Activated T-helper 2 cell treated with anti-CD3 and anti-CD28 coated beads, Interferon-gamma antibody, Interleukin-2, Interleukin-4, amounts not matched to agents 10 μg/mL and 5 μg/mL and 100 μg/mL, durations not matched to agents 14 hours and 24 hours and 36 hours (primary cell): ENCODE results near the gene BCHE. TPM values are rescaled to one million over a fixed set of nuclear protein-coding genes. Genes with fewer than 3 reads are reported as not detected.

ENCODE experiments used
- DNase-seq: peaks from one replicate; pipeline ENCODE4 v3.0.0; 2021; ENCODE audit warnings: low spot score
- H3K27ac Mint-ChIP-seq: one replicate; pipeline ENCODE4 v1.8.0; 2021; ENCODE audit warnings: mixed read lengths
- H3K27me3 Mint-ChIP-seq: one replicate; pipeline ENCODE4 v1.8.0; 2021; ENCODE audit warnings: low read depth, mixed read lengths
- H3K36me3 Mint-ChIP-seq: one replicate; pipeline ENCODE4 v1.8.0; 2021; ENCODE audit warnings: low read depth, mixed read lengths
- H3K4me1 Mint-ChIP-seq: one replicate; pipeline ENCODE4 v1.8.0; 2021; ENCODE audit warnings: low read depth, mixed read lengths
- H3K4me3 Mint-ChIP-seq: one replicate; pipeline ENCODE4 v1.8.0; 2021; ENCODE audit warnings: low read depth, mild to moderate bottlenecking, moderate library complexity, mixed read lengths
- H3K9me3 Mint-ChIP-seq: one replicate; pipeline ENCODE4 v1.8.0; 2021; ENCODE audit warnings: mixed read lengths
- intact Hi-C: fragments of 100-400 bp; cut with micrococcal nuclease; formaldehyde crosslinking; loops from one replicate; pipeline ENCODE4 v1.15.1; 2023
- total RNA-seq: library from RNA; stranded (reverse); gene quantifications from 2 replicates; pipeline ENCODE4 v1.2.3, GENCODE V29; 2022

The BCHE gene
- total RNA-seq, 1 donor from 2014 or later = not detected

- DNase-seq = no peak
- H3K4me1 Mint-ChIP-seq = no peaks in the 10 kb centered on the region
- no peak overlapping the region for H3K4me3 Mint-ChIP-seq
- H3K27me3 Mint-ChIP-seq = no peaks in the 10 kb centered on the region
- no peak overlapping the region for H3K27ac Mint-ChIP-seq
- H3K9me3 Mint-ChIP-seq = peaks cover 23% of the 10 kb centered on the region
- H3K36me3 Mint-ChIP-seq = no peaks in the 10 kb centered on the region
- intact Hi-C loops = no loop called here
These were observed 68.5 kb downstream of the BCHE start for GRCh38 chr3:165768680-165769079.

GRCh38 chr3:165759041-165759440 is 78.2 kb downstream of the BCHE start:
- DNase-seq = no peak
- no peak overlapping the region for H3K27ac Mint-ChIP-seq
- intact Hi-C loops = no loop called here
- H3K4me3 Mint-ChIP-seq = no peak overlapping the region
- no peaks in the 10 kb centered on the region for H3K36me3 Mint-ChIP-seq
- peaks cover 8% of the 10 kb centered on the region for H3K9me3 Mint-ChIP-seq
- no peaks in the 10 kb centered on the region for H3K27me3 Mint-ChIP-seq
- no peaks in the 10 kb centered on the region for H3K4me1 Mint-ChIP-seq

DNA sequence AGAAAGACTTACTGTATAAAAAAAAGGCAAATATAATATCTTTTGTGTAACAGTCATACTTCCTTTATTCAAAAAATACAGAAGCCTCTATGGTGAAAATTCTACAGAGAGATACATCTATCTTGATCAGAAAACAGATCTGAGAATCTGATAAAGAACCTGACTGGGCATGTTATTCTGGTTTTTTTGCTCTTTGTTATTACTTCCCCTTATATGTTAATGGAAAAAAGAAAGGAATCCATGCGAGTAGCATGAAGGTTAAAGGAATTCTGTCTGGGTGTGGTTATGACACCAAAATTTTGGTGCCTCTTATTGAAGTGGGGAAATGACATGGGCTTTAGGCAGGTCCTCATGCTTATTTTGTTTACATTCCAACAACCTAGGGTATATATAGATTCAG is 81.7 kb downstream of the BCHE start:
- no peaks in the 10 kb centered on the region for H3K4me1 Mint-ChIP-seq

GRCh38 chr3:165754219-165755007 is 82.8 kb downstream of the BCHE start:
- DNase-seq = no peak
- no peak overlapping the region for H3K27ac Mint-ChIP-seq
- H3K27me3 Mint-ChIP-seq = no peaks in the 10 kb centered on the region
- no peaks in the 10 kb centered on the region for H3K9me3 Mint-ChIP-seq
- intact Hi-C loops = no loop called here
- H3K4me1 Mint-ChIP-seq = no peaks in the 10 kb centered on the region
- H3K36me3 Mint-ChIP-seq = no peaks in the 10 kb centered on the region
- no peak overlapping the region for H3K4me3 Mint-ChIP-seq

More for the DNA sequence above, 81.7 kb downstream of the BCHE start:
- no peak for DNase-seq
- no peak overlapping the region for H3K4me3 Mint-ChIP-seq
- no peaks in the 10 kb centered on the region for H3K27me3 Mint-ChIP-seq
- H3K36me3 Mint-ChIP-seq = no peaks in the 10 kb centered on the region
- peaks cover under 1% of the 10 kb centered on the region for H3K9me3 Mint-ChIP-seq
- intact Hi-C loops = no loop called here
- no peak overlapping the region for H3K27ac Mint-ChIP-seq

DNA sequence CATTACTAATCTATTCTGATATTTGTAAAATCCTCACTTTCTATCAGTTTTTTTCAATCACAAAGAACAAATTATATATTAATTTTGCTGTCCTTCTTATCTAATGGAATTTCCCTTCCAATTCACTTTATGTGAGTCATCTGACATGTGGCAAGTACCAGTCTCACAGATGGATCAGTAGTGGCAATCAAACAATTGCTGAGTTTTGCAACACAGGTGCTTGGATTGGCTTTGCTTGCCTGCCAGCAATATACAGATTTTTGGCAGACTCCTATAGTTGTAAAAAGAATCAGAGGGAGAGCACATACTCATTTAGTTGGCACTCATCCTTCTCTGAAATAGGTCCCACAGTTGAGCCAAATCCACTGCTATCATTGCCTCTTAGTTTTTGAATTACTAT is 83.7 kb downstream of the BCHE start:
- H3K27ac Mint-ChIP-seq = no peak overlapping the region
- H3K27me3 Mint-ChIP-seq = no peaks in the 10 kb centered on the region

GRCh38 chr3:165751637-165752036 is 85.6 kb downstream of the BCHE start:
- Mint-ChIP-seq H3K4me3 (no peak overlapping the region), H3K27ac (no peak overlapping the region), H3K4me1 (no peaks in the 10 kb centered on the region), H3K27me3 (no peaks in the 10 kb centered on the region), H3K9me3 (no peaks in the 10 kb centered on the region), H3K36me3 (no peaks in the 10 kb centered on the region)
- no peak for DNase-seq
- intact Hi-C loops = no loop called here

More for the DNA sequence above, 83.7 kb downstream of the BCHE start:
- no peaks in the 10 kb centered on the region for H3K9me3 Mint-ChIP-seq
- no peak for DNase-seq
- no peaks in the 10 kb centered on the region for H3K36me3 Mint-ChIP-seq
- intact Hi-C loops = no loop called here
- H3K4me1 Mint-ChIP-seq = no peaks in the 10 kb centered on the region
- no peak overlapping the region for H3K4me3 Mint-ChIP-seq

DNA sequence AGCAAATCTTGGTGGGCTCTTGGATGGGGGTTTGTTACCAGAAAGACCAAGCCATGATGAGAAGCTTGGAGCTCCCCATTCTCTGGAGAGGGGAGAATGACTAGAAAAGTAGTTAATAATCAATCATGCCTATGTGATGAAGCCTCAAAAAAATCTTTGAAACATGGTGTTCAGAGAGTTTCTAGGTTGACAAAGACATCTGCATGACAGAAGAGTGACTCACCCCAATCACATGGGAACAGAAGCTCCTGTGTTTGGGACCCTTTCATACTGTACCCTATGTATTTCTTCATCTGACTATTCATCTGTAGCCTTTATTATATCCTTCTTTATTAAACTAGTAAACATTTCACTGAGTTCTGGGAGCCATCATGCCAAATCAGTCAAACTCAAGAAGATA is 87.4 kb downstream of the BCHE start:
- no peak overlapping the region for H3K4me3 Mint-ChIP-seq
- no peaks in the 10 kb centered on the region for H3K9me3 Mint-ChIP-seq
- no peak overlapping the region for H3K27ac Mint-ChIP-seq
- no peak for DNase-seq
- H3K4me1 Mint-ChIP-seq = no peaks in the 10 kb centered on the region
- H3K36me3 Mint-ChIP-seq = no peaks in the 10 kb centered on the region
- intact Hi-C loops = no loop called here
- no peaks in the 10 kb centered on the region for H3K27me3 Mint-ChIP-seq

DNA sequence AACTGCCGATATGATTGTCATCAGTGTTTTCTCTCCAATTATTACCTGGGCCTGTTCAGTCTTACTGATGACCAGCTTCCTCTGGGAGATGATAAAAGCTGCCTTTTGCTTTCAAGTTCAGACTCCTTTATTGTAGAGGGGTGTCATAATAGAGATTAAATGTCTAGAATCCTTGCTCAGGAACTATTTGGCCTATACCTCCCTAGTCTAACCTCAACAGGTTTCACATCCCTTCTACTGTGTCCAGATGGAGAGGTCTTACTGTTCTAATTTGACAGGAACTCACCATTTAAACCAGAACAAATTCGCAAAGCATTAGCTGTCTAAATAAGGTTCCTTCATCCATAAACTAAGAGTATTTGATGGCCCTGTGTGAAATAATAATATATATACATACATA is 88.0 kb downstream of the BCHE start:
- DNase-seq = no peak
- Mint-ChIP-seq H3K27ac (no peak overlapping the region), H3K4me3 (no peak overlapping the region), H3K9me3 (no peaks in the 10 kb centered on the region), H3K27me3 (no peaks in the 10 kb centered on the region), H3K36me3 (no peaks in the 10 kb centered on the region), H3K4me1 (no peaks in the 10 kb centered on the region)
- intact Hi-C loops = no loop called here

GRCh38 chr3:165748094-165748493 is 89.1 kb downstream of the BCHE start:
- Mint-ChIP-seq H3K27ac (no peak overlapping the region), H3K27me3 (no peaks in the 10 kb centered on the region), H3K4me1 (no peaks in the 10 kb centered on the region), H3K9me3 (no peaks in the 10 kb centered on the region), H3K36me3 (no peaks in the 10 kb centered on the region), H3K4me3 (no peak overlapping the region)
- intact Hi-C loops = no loop called here
- no peak for DNase-seq

- intact Hi-C loops = no loop called here
- Mint-ChIP-seq H3K27ac (no peak overlapping the region), H3K27me3 (no peaks in the 10 kb centered on the region), H3K4me1 (no peaks in the 10 kb centered on the region), H3K4me3 (no peak overlapping the region), H3K36me3 (no peaks in the 10 kb centered on the region), H3K9me3 (no peaks in the 10 kb centered on the region)
- DNase-seq = no peak
These were observed 90.3 kb downstream of the BCHE start for GRCh38 chr3:165746874-165747273.

DNA sequence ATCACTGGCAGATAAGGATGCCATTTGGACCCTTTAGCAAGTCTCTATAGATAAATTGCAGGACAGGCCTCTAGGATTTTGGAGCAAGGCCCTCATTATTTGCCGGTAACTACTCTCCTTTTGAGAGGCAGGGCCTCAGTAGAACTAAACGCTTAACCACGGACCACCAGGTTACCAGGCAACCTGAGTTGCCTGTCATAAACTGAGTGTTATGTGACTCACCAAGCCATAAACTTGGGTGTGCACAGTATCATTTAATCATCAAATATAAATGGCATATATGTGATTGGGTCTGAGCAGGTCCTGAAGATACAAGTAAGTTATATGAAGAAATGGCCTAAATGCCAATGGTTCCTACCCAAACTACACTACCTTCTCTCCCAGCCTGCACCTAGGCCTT is 93.2 kb downstream of the BCHE start:
- DNase-seq = no peak
- peaks cover 6% of the 10 kb centered on the region for H3K9me3 Mint-ChIP-seq
- H3K27ac Mint-ChIP-seq = no peak overlapping the region
- no peaks in the 10 kb centered on the region for H3K36me3 Mint-ChIP-seq
- no peaks in the 10 kb centered on the region for H3K27me3 Mint-ChIP-seq
- no peak overlapping the region for H3K4me3 Mint-ChIP-seq
- H3K4me1 Mint-ChIP-seq = no peaks in the 10 kb centered on the region
- intact Hi-C loops = no loop called here

- Mint-ChIP-seq H3K4me3 (no peak overlapping the region), H3K9me3 (peaks cover 15% of the 10 kb centered on the region), H3K36me3 (no peaks in the 10 kb centered on the region)
These were observed 94.9 kb downstream of the BCHE start for GRCh38 chr3:165742351-165742750.

GRCh38 chr3:165729756-165730155 is 107.5 kb downstream of the BCHE start:
- H3K9me3 Mint-ChIP-seq = no peaks in the 10 kb centered on the region
- H3K27ac Mint-ChIP-seq = no peak overlapping the region
- H3K4me1 Mint-ChIP-seq = no peaks in the 10 kb centered on the region
- no peaks in the 10 kb centered on the region for H3K27me3 Mint-ChIP-seq
- H3K4me3 Mint-ChIP-seq = no peak overlapping the region
- DNase-seq = no peak
- intact Hi-C loops = no loop called here
- H3K36me3 Mint-ChIP-seq = no peaks in the 10 kb centered on the region

More at GRCh38 chr3:165742351-165742750, 94.9 kb downstream of the BCHE start:
- H3K27me3 Mint-ChIP-seq = no peaks in the 10 kb centered on the region
- no peak overlapping the region for H3K27ac Mint-ChIP-seq
- intact Hi-C loops = no loop called here
- DNase-seq = no peak
- H3K4me1 Mint-ChIP-seq = no peaks in the 10 kb centered on the region

GRCh38 chr3:165728924-165729323 is 108.3 kb downstream of the BCHE start:
- Mint-ChIP-seq H3K27me3 (no peaks in the 10 kb centered on the region), H3K4me1 (no peaks in the 10 kb centered on the region), H3K36me3 (no peaks in the 10 kb centered on the region), H3K27ac (no peak overlapping the region), H3K9me3 (no peaks in the 10 kb centered on the region), H3K4me3 (no peak overlapping the region)
- DNase-seq = no peak
- intact Hi-C loops = no loop called here
